Bladder microvascular endothelial cell (primary cell): ENCODE data around the gene OR6B3. TPM values are rescaled to one million over a fixed set of nuclear protein-coding genes. Genes with fewer than 3 reads are reported as not detected.

Experiments
- total RNA-seq: library from RNA; depleted of rRNA; stranded (reverse); fragments of >200 nt; gene quantifications from 2 replicates; pipeline ENCODE4 v1.2.3, GENCODE V29; 2014

Gene OR6B3
- not detected in 2 replicates for total RNA-seq

DNA sequence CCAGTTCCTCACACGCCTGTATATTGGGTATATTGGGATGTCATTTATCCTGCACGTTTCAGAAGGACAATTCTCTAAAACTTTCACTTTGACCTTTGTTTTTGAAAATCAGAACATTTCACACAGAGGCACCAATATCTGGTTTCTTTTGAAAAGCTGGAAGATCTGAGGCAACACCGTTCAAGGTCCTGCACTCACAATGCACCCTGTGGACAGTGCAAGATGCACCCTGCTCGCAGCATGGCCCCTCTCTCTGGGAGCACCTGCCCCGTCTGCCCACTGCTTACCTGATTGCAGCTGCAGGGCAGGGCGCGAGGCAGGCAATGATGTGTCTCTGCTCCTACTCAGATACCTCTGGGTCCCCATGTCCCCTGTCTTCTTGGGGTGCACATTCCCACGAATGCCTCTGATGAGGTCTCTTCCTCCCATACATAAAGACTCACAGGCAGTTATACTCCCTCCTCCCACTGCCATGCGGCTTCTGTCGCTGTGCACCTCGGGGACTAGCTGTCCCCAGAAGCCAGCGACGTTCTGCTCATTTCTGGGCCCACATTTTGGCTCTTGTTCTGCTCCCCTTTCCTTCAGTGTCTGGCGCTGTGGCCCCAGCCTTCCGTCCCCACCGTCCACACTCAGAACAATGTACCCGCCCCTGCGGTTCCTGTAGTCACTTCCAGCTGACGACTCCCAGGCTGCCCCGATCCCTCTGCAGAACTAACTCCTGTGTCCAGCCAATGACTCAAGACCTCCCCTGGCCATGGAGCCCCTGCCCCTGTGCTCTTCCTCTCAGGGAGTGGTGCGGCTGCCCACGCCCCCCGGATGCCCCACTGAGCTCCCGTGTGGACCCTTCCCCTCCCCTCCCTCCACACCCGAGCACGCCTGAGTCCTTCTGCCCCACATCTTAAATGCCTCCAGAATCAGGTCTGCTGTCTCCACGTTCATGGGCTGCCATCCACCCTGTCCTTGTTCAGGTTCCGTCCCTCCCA is at the start of gene OR6B3:
TSS of gene OR6B3 (minus strand) at position 349 of the 983 bp plus-strand sequence.

DNA sequence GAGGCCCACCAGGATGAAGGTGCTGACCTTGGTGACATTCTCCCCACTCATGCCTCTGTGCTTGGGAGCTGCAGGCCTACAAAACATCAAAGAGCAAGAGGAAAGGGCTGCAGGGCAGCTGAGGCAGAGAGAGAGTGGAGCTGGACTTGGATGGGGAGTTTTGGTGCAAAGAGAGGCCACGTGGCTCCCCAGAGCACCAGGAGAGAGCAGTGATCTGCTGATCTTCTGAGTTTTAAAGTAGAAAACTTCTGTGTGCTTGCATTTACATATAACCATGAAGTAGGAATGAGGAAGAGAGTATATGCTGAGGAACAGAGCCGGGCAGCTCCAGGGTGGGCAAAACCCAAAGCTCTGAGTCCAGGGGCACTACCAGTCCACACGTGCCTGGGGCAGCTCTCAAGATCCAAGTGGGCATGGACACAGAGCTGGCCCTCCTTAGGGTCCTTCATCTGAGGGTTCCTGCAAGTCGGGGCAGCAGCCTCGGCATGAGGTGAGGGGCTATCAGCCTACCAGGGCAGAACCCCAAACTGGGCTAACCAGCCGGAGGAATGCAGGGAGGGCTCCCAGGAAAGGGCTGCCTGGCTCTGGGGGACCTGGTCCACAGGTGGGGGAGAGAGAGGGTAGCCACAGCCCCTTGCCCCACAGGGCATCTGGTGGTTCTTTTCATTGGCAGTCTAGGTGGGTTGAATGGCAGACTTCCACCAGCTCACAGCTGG is 22.8 kb downstream of the OR6B3 start, which contains the start of gene OR6B2:
TSS of gene OR6B2 (minus strand) at position 51 of the 716 bp plus-strand sequence. CDS start at position 51, 0 bp downstream.

Other genes starting within 250 kb of the OR6B3 start
- 88.2 and 109 TPM in 2 replicates for gene NDUFA10, start 28.2 kb downstream of the OR6B3 start, total RNA-seq
- not detected in 2 replicates for gene OR6B2, start 23.1 kb downstream of the OR6B3 start, total RNA-seq
- 95.6 and 197 TPM in 2 replicates for gene COPS9, start 82.8 kb upstream of the OR6B3 start, total RNA-seq
- gene OTOS, start 87.1 kb upstream of the OR6B3 start, total RNA-seq: not detected in 2 replicates